Occipital lobe (tissue), 2 donors: ENCODE data around the gene NUDT1. TPM values are rescaled to one million over a fixed set of nuclear protein-coding genes. Genes with fewer than 3 reads are reported as not detected.
"Not testable (repeated sequence)": the region's sequence is repeated elsewhere in the genome, so short reads cannot be mapped to it uniquely, and the experiment has no call there.

ENCODE experiments used
- DNase-seq: peaks from one replicate; lab custom pipeline; 2025; lab: John Stamatoyannopoulos, UW
- total RNA-seq: library from RNA; depleted of rRNA; stranded (reverse); fragments of >200 nt; gene quantifications from one replicate; pipeline ENCODE4 v1.2.3, GENCODE V29; 2014

Gene NUDT1
- total RNA-seq, 1 donor from 2014 or later = 13.7 TPM

DNA sequence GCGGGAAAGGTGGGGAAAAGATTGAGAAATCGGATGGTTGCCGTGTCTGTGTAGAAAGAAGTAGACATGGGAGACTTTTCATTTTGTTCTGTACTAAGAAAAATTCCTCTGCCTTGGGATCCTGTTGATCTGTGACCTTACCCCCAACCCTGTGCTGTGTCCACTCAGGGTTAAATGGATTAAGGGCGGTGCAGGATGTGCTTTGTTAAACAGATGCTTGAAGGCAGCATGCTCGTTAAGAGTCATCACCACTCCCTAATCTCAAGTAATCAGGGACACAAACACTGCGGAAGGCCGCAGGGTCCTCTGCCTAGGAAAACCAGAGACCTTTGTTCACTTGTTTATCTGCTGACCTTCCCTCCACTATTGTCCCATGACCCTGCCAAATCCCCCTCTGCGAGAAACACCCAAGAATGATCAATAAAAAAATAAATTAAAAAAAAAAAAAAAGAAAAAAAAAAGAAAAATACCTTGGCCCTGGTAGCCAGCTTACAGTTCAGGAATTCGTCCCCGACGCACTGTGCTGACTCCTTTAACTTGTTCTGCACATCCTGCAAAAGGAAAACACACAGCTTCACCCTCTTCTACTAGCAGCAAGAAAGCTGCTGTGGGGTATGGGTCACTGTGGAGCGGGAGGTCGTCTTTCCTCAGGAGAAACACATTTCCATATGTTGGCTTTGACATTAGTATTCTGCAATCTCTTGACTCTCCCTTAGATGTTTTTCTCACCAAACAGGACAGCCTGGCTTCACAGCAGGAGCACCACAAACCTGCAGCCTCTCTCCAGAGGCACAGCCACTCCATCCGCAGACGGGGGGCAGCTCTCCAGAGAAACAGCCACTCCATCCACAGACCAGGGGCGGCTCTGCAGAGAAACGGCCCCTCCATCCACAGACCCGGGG, 27.3 kb downstream of the NUDT1 start:
- not testable (repeated sequence) for DNase-seq

DNA sequence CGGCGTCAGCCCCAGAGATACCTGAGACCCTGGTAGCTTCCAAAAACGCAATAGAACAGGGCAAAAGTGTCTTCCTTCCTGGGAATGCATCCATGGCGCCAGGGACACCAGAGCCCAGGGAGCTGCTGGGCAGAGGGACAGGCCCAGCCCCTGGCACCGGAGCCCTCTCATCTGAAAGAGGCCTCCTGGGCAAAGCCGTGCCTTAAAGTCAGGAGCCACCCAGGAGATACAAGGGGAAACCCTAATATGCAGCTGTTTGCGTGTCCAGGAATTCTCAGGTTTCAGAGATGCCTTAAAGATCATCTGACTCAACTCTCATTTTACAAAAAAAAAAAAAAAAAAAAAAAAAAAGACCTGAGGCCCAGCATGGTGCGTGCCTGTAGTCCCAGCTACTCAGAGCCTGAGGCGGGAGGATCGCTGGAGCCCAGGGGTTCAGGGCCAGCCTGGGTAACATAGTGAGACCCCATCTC, 28.0 kb downstream of the NUDT1 start:
- no peak for DNase-seq

DNA sequence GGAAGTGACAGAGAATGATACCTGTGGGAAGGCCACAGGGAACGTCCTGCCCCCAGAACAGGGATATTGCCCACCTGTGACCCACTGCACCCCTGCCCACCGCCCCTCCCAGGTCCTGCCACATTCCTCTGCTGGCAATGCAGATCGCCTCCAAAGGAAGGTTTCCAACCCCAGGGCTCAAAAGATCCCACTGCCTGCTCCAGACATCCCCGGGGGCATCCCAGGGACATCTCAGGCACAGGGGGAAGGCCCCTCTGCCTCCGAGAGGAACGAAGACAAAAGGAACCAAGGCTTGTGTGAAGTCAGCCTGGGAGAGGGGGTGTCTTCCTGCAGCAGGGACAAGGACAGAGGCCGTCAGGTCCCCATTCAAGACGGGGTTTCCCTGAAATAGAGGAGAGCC, 28.5 kb downstream of the NUDT1 start:
- no peak for DNase-seq

DNA sequence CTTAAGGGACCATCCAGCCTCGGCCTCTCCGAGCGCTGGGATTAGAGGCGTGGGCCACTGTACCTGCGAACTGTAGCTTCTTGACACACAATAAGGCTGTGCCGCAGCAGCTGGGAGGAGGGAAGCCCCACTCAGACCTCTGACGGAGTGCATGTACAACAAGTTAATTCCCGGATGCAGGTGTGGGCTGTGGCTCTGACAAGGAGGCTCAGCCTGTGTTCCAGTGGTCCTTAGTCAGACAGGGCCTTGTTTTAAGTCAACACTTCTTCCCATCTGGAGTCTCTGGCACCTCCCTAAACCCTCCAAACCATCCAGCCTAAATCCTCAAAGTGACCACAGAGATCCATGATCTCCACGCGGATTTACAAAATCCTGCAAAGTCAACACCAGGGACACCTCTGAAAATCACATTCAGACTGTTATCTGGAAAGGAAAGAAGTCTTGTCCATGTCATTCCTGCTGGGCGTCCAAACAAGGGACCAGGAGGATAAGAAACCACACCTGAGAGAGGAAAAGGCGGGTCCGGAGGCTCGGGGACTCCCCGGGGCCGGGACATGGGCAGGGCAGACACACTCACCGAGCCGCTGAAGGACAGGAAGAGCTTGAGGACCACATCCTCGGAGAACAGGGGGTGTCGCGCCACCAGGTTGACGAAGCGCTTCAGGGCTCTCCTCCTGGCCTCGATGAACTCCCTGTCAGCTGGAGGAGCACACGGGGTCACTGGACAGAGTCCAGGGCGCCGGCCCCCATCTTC, 29.4 kb downstream of the NUDT1 start:
- DNase-seq = no peak

DNA sequence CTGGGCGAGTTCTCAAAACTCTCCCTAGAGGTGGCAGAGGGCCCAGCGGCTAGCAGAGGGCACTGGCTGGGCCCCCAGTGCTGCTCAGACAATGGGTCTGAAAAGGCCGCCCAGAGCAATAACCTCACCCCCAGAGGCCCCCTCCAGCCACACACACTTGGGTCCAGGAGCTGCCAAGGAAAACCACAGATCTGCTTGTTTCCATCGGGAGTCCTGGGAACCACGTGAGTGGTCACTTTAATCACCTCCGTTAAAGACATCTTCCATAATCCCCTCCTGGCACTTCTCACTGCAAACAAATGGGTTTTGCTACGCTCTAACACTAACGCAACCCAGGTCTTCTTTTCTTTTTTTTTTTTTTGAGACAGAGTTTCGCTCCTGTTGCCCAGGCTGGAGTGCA, 30.0 kb downstream of the NUDT1 start:
- DNase-seq = no peak

DNA sequence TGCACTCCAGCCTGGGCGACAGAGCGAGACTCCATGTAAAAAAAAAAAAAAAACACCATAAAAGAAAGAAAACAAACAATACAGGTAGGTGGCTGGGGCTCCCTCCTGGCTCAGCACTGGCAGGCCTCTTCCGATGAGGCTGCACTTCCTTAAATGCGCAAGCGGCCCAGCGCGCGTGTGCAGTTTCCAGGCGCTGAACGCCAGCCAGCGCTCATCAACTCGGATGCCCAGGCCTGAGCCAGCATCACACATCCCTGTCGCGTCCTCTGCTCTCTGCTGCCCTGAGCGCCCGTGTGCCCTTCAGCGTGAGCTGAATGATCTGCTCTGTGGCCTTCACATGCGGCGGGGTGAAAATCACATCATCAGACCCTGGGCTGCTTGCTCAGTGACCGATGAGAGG, 31.8 kb downstream of the NUDT1 start:
- no peak for DNase-seq

DNA sequence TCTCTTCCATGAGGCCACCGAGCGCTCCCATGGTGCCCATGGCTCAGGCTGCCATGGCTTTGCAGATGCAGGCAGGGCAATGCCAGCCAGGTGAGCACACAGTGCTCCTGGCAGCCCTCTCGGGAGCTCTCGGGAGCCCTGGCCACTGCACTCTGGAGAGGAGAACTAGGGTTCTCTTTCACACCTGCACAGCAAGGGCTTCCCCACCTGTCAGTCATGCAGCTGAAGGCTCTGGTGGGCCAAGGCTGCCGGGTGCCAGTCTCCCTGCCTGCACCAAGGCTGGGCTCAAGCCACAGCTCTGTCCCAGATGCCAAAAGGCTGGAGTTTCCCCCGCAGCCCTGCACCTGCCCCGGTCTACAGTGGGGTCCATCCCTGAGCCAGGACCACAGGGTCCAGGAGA, 32.6 kb downstream of the NUDT1 start:
- no peak for DNase-seq

DNA sequence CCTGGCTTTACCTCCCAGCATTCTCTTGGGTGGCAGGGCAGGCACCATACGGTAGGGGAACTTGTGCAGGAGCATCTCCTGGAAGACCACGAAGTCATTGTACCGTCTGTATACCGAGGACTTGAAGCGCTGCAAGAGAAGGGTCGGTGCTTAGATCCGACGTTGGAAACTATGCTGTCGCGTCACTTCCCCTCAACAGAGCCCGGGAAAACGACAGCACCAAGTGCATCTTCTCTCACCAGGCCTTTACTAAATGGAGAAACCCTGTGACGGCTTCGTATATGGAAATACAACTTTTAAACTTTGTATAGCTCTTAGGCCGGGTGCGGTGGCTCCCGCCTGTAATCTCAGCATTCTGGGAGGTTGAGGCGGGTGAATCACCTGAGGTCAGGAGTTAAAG, 33.1 kb downstream of the NUDT1 start:
- no peak for DNase-seq

DNA sequence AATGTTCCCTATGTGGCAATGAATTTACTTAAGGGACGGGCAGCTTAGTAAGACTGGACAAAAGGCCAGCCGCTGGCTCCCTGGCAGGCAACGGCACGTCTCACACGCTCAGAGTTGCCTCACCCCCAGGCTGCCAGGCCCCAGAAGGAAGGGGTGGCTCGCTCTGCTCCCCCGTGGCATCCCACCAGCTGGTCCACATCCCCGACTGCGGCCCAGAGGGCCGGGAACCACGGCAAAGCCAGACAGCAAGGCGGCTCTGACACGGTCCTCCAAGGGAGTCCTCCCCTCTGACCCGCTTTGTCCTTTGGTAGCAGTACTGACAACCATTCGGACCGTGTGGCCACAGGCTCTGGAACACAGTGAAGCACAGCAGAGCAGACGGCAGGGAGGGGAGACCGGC, 34.1 kb downstream of the NUDT1 start:
- DNase-seq = no peak

DNA sequence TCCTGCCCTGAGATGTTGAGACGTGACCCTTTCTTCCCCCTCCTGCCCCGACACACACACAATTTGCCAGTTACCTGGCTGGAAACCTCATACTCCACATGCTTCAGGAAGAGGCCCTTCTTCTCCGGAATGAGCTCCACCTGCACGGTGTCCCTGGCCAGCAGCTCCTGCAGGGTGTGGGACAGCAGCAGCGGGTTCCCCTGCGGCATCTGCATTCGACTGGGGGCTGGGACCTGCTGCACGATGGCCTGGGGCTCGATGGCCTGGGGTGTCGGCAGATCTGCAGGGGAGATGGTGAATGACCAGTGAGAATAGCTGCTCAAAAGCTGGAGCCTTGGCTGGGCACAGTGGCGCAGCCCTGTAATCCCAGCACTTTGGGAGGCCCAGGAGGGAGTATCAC, 36.0 kb downstream of the NUDT1 start:
- no peak for DNase-seq

DNA sequence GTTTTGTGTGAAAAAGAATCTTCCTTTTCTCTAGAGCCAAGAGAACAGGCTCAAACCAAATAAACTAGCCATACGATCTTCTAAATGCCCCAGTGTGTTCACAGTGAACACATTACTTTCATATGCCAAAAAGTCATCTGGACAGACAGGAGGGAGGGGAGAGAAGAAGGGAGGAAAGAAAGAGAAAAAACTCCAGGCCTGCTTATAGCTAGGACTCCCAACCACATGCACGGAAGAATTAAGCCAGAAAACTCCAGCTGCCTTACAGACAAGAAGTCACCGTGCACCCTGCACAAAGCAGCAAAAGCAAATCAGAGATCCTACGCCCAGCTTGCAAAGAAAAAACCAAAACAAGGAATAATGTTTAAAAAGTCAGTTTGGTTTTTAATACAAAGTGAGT, 37.9 kb downstream of the NUDT1 start:
- DNase-seq = no peak

DNA sequence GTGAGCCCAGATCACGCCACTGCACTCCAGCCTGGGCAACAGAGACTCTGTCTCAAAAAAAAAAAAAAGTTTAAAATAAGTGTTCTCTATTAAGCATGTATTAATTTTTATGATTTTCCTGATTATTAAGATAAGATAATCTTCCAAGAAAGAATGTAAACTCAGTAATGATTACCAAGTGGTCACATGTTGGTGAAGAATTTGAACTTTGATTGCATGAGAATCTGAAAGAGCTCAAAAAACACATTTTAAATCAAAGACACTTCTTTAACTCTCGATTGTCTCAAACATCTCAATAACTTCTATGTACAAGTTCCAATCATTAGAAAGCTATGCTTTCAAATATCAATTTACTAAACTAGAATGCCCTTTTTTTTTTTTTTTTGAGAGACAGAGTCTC, 38.4 kb downstream of the NUDT1 start:
- DNase-seq = no peak

DNA sequence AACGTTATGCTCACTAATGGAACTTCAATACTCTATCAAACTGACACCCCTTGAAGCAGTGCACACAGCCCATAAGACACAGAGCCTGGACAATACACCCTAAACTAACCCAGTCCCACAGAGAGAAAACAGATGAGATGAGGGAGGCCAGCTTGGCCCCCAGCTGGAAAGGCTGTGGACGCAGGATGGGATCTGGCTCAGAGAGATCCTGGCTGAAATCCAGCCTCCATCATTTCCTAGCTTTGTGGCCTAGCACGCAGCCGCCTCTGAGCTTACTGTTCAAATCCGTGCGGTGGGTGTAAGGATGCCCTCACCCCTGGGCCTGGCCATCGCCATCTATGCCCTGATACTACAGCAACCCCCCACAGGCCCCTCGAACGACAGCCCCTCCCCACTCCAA, 39.5 kb downstream of the NUDT1 start:
- DNase-seq = no peak

DNA sequence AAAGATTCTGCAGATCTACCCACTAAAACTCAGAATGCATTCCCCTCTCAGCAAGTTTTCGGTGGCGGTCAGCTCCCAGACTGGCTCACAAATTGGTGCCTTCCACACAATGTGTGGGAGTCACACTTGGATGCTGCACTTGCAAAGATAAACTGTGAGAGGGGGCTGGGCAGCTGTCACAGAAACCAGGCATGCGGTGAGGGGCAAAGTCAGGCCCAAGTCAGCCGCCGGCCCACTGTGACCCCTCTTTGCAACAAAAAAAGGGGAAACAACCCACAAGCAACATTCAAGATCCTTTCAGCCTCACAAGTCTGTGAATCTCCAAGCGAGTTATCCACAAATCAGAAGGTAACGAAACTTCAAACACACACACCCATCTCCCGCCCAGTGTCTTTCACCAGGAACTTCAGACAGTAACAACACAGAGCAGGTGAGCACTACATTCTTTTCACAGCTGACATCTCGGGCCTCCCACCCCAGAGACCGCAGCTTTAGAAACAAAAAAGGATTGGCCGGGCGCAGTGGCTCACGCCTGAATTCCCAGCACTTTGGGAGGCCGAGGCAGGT, 40.2 kb downstream of the NUDT1 start:
- no peak for DNase-seq

DNA sequence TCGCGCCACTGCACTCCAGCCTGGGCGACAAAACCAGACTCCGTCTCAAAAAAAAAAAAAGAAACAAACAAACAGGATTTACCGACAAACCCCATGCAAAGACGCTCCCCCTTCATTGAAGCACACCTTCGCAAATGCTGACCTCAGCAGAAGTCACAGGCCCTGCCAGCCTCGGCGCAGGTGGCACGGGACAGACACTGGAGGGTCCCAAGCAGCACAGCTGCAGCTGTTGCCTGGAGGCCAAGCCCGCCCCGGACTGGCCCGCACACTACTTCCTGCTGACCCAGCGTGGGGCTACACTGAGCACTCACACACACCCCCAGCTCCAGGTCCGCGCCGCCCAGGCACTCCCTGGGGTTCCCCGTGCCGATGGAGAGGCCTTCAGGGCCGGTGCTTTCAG, 41.0 kb downstream of the NUDT1 start:
- DNase-seq = no peak

DNA sequence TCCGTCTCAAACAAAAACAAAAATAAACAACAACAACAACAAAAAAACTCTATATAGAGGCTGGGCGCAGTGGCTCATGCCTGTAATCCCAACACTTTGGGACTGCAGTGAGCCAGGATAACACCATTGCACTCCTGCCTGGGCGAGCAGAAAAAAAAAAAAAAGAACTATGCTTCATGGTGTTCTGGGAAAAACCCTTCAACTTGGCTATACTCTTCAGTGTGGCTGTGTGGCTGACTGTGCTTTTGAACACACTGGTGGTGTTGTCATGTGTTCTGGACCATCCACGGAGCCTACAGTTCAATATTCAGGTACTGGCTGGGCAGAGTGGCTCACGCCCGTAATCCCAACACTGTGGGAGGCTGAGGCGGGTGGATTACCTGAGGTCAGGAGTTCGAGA, 45.7 kb downstream of the NUDT1 start:
- no peak for DNase-seq

DNA sequence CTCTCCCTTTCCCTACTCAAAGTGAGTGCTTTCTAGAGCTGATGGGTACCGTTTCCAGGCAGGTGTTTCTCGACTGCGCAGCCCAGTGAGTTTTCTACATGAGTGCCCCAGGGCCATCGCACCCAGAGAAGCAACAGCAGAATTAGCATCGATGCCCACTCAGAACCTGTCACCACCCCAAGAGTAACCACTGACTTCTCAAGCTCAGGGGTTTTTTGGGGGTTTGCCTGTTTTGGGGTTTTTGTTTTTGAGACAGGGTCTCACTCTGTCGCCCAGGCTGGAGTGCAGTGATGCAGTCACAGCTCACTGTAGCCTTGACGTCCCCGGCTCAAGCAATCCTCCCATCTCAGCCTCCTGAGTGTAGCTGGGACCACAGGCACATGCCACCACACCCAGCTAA, 46.5 kb downstream of the NUDT1 start:
- DNase-seq = no peak

DNA sequence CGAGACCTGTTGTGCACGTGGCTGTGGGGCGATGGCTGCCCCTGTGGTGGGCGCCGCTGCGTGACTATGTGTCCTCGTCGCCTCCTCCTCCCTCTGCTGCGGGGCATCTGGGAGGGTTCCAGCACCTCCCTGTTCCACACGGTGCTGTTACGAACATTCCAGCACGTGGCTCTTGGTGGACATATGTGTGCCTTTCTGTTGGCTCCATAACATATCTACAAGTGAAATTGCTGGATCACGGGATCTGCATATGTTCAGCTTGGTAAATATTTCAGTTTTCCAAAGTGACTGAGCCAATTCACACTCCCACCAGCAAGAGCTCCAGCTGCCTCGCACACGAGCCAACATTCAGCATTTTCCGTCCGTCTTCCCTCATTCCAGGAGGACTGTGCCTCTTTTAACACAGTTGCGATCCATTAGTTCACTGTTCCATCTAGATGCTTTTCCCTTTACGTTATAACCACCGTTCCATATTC, 47.1 kb downstream of the NUDT1 start:
- DNase-seq = no peak

DNA sequence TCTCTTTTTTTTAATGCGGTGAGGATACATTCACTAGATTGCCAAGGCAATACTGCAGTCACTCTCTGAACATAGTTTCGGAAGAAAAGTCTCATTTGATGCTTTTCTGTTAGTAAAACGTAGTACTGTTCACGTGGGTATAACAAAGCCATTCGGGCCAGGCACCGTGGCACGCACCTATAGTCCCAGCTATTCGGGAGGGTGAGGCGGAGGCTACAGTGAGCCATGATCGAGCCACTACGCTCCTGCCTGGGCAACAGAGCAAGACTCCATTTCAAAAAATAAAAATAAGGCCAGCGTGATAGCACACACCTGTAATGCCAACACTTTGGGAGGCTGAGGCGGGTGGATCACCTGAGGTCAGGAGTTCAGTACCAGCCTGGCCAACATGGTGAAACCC, 47.6 kb downstream of the NUDT1 start:
- no peak for DNase-seq

DNA sequence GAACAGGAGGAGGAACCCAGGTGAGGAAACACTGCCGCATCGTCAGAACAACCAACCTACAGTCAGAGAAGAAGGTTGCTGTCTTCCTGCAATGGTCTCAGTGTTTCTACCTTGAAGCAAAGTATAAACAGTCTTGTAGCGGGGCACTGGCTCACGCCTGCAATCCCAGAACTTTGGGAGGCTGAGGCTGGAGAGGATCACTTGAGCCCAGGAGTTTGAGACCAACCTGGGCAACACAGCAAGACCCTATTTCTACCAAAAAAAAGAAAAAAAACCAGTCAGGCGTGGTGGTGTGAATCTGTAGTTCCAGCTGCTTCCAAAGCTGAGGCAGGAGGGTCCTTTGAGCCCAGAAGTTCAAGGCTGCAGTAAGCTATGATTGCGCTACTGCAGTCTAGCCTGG, 48.9 kb downstream of the NUDT1 start:
- no peak for DNase-seq

DNA sequence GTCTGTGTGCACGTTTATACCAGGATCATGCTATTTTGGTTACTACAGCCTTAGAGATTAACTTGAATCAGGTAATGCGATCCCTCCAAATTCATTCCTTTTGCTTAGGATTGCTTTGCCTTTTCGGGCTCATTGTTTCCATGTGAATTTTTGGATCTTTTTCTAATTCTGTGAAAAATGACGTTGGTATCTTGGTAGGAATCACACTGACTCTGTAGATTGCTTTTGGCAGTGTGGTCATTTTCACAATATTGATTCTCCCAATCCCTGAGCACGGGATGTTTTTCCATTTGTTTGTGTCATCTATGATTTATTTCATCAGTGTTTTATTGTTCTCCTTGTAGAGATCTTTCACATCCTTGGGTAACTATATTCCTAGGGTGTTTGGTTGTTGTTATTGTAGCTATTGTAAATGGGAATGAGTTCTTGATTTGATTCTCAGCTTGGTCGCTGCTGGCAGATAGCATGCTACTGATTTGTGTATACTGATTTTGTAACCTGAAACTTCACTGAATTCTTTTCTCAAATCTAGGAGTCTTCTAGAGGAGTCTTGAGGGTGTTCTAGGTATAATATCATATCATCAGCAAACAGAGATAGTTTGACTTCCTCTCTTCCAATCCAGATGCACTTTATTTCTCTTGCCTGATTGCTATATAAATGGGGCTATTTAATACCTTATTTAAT, 54.1 kb downstream of the NUDT1 start:
- DNase-seq = no peak

DNA sequence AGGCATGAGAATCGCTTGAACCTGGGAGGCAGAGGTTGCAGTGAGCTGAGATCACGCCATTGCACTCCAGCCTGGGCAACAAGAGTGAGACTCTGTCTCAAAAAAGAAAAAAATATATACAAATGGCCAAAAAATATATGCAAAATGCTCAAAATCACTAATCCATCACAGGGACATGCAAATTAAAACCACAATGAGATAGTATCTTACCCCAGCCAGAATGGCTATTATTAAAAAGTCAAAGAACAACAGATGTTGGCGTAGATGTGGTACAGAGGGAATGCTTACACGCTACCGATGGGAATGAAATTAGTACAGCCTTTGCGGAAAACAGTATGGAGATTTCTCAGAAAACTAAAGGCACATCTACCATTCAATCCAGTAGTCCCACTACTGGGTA, 54.8 kb downstream of the NUDT1 start:
- no peak for DNase-seq
